ENCODE measurements around the gene SMPD3. TPM values are rescaled to one million over a fixed set of nuclear protein-coding genes. Genes with fewer than 3 reads are reported as not detected.

Gene SMPD3
- total RNA-seq, 1 experiment from 2014 or later, result 1.4 TPM

DNA sequence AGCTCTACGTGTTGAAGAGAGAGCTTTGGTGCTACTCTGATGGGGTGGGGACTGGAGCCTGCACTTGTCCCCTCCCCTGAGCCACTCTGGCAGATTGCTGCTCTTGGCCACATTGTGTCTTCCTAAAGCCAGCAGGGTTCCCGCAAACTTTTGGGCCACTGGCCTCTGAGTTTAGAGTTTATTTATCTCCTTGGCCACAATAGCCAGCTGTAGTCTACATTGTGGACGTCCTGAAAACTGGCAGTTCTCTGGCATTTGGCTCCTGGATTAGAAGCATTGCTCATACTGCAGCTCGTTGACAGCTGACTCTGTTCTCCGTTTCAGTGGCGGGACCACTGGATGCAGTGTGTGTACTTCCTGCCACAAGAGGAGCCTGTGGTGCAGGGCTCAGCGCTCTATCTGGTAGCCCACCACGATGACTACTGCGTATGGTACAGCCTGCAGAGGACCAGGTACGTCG lies 102.9 kb downstream of the SMPD3 start:
- DNase-seq (ENCODE audit: low spot score), result no peak
- CTCF ChIA-PET, result interaction anchor here (0.6 kb wide), 1 partner anchor 83 kb away, joined by 3 read pairs; no protein-coding TSS in a partner anchor

DNA sequence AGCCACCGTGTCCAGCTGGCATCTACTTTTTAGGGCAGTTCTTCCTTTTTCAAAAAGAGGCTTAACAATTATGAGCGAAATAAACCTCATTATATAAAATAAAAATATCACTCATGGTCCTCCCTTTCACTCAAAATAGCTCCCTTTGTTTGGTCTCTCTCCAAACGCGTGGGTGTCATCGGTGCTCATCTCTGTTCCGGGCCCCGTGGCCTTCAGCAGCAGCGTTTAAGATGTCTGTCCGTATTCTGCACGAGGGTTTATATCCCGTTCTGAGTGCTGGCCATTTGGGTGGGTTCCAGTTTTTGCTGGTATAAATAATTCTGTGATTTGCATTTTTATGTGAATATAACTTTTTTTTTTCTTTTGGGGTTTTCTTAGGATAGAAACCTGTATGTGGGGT lies 104.1 kb downstream of the SMPD3 start:
- no peak overlapping the region for H3K27ac Mint-ChIP-seq
- ATAC-seq, result no peak
- TF ChIP-seq, protein P1, sequence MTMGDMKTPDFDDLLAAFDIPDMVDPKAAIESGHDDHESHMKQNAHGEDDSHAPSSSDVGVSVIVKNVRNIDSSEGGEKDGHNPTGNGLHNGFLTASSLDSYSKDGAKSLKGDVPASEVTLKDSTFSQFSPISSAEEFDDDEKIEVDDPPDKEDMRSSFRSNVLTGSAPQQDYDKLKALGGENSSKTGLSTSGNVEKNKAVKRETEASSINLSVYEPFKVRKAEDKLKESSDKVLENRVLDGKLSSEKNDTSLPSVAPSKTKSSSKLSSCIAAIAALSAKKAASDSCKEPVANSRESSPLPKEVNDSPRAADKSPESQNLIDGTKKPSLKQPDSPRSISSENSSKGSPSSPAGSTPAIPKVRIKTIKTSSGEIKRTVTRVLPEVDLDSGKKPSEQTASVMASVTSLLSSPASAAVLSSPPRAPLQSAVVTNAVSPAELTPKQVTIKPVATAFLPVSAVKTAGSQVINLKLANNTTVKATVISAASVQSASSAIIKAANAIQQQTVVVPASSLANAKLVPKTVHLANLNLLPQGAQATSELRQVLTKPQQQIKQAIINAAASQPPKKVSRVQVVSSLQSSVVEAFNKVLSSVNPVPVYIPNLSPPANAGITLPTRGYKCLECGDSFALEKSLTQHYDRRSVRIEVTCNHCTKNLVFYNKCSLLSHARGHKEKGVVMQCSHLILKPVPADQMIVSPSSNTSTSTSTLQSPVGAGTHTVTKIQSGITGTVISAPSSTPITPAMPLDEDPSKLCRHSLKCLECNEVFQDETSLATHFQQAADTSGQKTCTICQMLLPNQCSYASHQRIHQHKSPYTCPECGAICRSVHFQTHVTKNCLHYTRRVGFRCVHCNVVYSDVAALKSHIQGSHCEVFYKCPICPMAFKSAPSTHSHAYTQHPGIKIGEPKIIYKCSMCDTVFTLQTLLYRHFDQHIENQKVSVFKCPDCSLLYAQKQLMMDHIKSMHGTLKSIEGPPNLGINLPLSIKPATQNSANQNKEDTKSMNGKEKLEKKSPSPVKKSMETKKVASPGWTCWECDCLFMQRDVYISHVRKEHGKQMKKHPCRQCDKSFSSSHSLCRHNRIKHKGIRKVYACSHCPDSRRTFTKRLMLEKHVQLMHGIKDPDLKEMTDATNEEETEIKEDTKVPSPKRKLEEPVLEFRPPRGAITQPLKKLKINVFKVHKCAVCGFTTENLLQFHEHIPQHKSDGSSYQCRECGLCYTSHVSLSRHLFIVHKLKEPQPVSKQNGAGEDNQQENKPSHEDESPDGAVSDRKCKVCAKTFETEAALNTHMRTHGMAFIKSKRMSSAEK (CRISPR knock-in tag; IDR thresholded peaks at IDR 0.05; ENCODE audit: borderline replicate concordance), result no peak
- TF ChIP-seq, protein P2, sequence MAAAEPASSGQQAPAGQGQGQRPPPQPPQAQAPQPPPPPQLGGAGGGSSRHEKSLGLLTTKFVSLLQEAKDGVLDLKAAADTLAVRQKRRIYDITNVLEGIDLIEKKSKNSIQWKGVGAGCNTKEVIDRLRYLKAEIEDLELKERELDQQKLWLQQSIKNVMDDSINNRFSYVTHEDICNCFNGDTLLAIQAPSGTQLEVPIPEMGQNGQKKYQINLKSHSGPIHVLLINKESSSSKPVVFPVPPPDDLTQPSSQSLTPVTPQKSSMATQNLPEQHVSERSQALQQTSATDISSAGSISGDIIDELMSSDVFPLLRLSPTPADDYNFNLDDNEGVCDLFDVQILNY (CRISPR knock-in tag; IDR thresholded peaks at IDR 0.05), result no peak
- TF ChIP-seq HMGA2 (CRISPR knock-in tag; IDR thresholded peaks at IDR 0.05), result no peak
- TF ChIP-seq, protein P3, sequence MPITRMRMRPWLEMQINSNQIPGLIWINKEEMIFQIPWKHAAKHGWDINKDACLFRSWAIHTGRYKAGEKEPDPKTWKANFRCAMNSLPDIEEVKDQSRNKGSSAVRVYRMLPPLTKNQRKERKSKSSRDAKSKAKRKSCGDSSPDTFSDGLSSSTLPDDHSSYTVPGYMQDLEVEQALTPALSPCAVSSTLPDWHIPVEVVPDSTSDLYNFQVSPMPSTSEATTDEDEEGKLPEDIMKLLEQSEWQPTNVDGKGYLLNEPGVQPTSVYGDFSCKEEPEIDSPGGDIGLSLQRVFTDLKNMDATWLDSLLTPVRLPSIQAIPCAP (CRISPR knock-in tag; IDR thresholded peaks at IDR 0.05), result no peak
- DNase-seq (ENCODE audit: low spot score), result no peak
- H3K36me3 Mint-ChIP-seq, result peaks cover 58% of the 10 kb centered on the region
- POLR2A ChIA-PET, result no interaction called here
- CTCF ChIA-PET, result no interaction called here
- 0 out of 2 replicates have a peak, but pooled peaks cover 3% of the 10 kb centered on the region for H3K4me1 Mint-ChIP-seq
- no peaks in the 10 kb centered on the region for H3K27me3 Mint-ChIP-seq (ENCODE audit: low read depth)
- no peak overlapping the region for H3K4me3 Mint-ChIP-seq
- no peaks in the 10 kb centered on the region for H3K9me3 Mint-ChIP-seq

More for the DNA sequence above, 102.9 kb downstream of the SMPD3 start:
- no peaks in the 10 kb centered on the region for H3K27me3 Mint-ChIP-seq (ENCODE audit: low read depth)
- no peaks in the 10 kb centered on the region for H3K9me3 Mint-ChIP-seq
- POLR2A ChIA-PET, result no interaction called here
- H3K4me3 Mint-ChIP-seq, result no peak overlapping the region
- H3K4me1 Mint-ChIP-seq, result 0 out of 2 replicates have a peak, but pooled peaks cover 3% of the 10 kb centered on the region
- no peak overlapping the region for H3K27ac Mint-ChIP-seq
- peaks cover 53% of the 10 kb centered on the region for H3K36me3 Mint-ChIP-seq
- TF ChIP-seq, protein P4, sequence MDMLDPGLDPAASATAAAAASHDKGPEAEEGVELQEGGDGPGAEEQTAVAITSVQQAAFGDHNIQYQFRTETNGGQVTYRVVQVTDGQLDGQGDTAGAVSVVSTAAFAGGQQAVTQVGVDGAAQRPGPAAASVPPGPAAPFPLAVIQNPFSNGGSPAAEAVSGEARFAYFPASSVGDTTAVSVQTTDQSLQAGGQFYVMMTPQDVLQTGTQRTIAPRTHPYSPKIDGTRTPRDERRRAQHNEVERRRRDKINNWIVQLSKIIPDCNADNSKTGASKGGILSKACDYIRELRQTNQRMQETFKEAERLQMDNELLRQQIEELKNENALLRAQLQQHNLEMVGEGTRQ (CRISPR knock-in tag; IDR thresholded peaks at IDR 0.05), result no peak
- TF ChIP-seq ZNF671 (CRISPR knock-in tag; IDR thresholded peaks at IDR 0.05), result no peak
- TF ChIP-seq, protein P5, sequence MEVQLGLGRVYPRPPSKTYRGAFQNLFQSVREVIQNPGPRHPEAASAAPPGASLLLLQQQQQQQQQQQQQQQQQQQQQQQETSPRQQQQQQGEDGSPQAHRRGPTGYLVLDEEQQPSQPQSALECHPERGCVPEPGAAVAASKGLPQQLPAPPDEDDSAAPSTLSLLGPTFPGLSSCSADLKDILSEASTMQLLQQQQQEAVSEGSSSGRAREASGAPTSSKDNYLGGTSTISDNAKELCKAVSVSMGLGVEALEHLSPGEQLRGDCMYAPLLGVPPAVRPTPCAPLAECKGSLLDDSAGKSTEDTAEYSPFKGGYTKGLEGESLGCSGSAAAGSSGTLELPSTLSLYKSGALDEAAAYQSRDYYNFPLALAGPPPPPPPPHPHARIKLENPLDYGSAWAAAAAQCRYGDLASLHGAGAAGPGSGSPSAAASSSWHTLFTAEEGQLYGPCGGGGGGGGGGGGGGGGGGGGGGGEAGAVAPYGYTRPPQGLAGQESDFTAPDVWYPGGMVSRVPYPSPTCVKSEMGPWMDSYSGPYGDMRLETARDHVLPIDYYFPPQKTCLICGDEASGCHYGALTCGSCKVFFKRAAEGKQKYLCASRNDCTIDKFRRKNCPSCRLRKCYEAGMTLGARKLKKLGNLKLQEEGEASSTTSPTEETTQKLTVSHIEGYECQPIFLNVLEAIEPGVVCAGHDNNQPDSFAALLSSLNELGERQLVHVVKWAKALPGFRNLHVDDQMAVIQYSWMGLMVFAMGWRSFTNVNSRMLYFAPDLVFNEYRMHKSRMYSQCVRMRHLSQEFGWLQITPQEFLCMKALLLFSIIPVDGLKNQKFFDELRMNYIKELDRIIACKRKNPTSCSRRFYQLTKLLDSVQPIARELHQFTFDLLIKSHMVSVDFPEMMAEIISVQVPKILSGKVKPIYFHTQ (CRISPR knock-in tag; IDR thresholded peaks at IDR 0.05), result no peak
- TF ChIP-seq, protein P6, sequence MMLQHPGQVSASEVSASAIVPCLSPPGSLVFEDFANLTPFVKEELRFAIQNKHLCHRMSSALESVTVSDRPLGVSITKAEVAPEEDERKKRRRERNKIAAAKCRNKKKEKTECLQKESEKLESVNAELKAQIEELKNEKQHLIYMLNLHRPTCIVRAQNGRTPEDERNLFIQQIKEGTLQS (CRISPR knock-in tag; conservative IDR thresholded peaks at IDR 0.05), result no peak
- no peak for ATAC-seq

DNA sequence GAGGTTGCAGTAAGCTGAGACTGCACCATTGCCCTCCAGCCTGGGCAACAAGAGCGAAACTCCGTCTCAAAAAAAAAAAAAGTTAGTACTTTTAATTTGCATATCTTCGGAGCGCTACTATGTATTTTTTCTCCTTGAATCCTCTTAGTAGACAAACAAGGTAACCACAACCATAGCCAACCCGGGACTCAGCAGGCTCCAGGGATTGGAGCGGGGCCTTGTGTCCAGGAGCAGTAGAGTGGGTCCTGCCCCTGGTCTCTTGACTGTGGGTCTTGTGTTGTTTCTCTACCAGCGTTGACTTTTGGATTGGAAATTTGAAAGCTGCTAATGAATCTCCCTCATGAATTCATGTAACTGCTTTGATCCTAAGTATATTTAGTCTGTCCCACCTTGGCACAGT lies 105.2 kb downstream of the SMPD3 start:
- peaks cover 55% of the 10 kb centered on the region for H3K36me3 Mint-ChIP-seq
- no peak for DNase-seq (ENCODE audit: low spot score)
- ChIA-PET CTCF (no interaction called here), POLR2A (no interaction called here)
- H3K4me1 Mint-ChIP-seq, result 0 out of 2 replicates have a peak, but pooled peaks cover 3% of the 10 kb centered on the region
- TF ChIP-seq HMGA2 (CRISPR knock-in tag; IDR thresholded peaks at IDR 0.05), result no peak
- TF ChIP-seq ZNF138 (CRISPR knock-in tag; conservative IDR thresholded peaks at IDR 0.05), result no peak
- TF ChIP-seq, protein P7, sequence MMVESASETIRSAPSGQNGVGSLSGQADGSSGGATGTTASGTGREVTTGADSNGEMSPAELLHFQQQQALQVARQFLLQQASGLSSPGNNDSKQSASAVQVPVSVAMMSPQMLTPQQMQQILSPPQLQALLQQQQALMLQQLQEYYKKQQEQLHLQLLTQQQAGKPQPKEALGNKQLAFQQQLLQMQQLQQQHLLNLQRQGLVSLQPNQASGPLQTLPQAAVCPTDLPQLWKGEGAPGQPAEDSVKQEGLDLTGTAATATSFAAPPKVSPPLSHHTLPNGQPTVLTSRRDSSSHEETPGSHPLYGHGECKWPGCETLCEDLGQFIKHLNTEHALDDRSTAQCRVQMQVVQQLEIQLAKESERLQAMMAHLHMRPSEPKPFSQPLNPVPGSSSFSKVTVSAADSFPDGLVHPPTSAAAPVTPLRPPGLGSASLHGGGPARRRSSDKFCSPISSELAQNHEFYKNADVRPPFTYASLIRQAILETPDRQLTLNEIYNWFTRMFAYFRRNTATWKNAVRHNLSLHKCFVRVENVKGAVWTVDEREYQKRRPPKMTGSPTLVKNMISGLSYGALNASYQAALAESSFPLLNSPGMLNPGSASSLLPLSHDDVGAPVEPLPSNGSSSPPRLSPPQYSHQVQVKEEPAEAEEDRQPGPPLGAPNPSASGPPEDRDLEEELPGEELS (CRISPR knock-in tag; IDR thresholded peaks at IDR 0.05), result no peak
- no peak for TF ChIP-seq ZNF671 (CRISPR knock-in tag; IDR thresholded peaks at IDR 0.05)
- H3K9me3 Mint-ChIP-seq, result no peaks in the 10 kb centered on the region
- no peak overlapping the region for H3K4me3 Mint-ChIP-seq
- H3K27me3 Mint-ChIP-seq (ENCODE audit: low read depth), result no peaks in the 10 kb centered on the region
- ATAC-seq, result no peak
- no peak overlapping the region for H3K27ac Mint-ChIP-seq

All from WTC11 (cell line).